NCI-H226 (cell line): Measurements from ENCODE around the gene ID3.

Source experiments
- DNase-seq: peaks from one replicate; pipeline ENCODE4 v3.0.0-alpha.2; 2015

ID3 gene

DNA sequence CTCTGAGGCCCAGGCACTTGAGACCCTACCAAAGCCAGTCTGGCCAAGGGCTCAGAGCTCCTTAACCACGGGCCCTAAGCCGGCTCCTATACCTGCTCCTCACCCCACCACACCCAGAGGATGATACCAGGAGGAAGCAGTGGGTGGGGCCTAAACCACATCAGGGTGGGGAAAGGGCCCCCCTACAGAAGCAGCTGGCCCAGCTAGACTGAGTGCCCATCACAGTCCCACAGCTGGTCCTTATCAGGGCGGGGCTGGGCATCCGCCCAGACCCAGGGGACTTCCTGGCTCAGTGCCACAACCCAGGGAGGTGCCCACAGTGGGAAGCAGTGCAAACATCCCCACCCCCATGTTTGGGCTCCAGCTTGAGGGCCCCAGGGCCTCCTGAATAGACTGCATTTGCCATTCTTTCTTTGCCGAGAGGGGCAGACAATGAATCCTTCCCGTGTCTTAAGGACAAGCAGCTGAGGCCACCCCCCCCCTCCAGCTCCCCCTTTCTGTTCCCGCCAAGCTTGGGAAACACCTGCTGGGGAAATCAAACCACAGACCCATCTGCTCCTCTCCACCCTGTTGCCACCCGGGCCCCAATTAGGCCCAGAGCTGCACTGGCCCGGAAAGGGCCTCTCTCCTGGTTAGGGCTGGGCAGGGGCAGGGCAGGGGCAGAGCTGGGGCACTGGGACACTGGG lies 34.4 kb downstream of the ID3 start:
- DNase-seq = no peak

DNA sequence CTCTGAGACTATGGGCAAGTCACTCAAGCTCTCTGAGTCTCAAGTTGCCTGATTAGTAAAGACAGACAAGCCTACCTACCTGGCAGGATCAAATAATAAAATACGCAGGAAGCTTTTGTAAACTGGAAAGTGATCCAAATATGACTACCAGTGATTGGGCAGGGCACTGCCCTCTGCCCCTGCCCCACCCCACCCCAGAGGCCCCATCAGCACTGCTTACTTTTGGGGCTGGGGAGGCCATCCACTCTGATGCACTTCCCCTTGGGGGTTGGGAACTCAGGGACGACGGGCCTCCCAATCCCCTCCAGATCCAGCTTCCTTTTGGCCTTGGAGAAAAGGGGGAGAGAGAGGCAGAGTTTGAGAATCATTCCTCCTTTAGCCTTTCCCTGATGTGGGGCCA lies 35.1 kb downstream of the ID3 start:
- no peak for DNase-seq

DNA sequence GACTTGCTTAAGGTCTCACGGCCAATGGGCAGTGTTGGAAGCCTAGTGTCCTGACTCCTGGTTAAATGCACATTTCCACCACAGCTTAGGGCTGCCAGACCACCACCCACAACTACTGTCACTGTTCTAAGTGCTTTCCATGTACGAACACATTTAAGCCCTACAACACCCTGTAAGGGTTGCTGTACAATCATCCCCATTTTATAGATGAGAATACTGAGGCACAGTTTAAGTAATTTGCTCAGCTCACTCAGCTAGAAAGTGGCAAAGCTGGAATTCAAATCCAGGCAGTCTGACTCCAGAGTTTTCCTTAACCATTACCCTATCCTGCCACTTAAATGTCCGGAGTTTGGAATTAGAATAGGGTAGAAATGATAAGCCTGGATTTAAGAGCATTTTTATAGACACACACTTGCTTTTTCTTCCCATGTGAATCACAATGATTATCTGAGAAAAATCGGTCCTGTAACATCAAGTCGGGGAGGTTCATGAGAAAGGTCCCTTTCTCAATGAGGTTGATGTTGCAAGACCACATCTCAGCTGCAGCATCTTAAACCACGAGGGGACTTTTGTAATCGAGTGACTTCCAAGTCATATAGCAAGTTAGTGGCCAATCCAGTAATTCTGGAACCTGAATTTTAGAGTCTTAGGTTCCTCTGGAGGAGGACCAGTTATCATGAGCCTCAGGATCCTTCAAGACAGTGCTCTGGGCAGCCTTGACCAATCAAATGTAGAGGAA lies 36.9 kb downstream of the ID3 start:
- DNase-seq = no peak

DNA sequence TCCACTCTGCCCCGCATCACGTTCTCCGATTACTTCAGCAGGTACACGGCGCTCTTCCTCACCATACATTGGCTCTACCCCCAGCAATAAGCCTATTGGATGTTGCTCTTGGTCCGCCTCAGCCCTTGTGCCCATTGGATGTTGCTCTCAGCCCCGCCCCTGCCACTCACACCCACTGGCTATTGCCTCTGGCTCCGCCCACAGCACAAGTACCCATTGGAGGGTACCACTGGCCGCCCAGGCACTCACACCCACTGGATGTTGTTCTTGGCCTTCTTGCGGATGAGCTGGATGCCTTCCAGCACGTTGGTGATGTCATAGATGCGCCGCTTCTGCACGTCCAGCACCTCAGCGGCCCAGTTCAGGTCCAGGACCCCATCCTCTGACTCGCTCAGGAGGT lies 37.7 kb downstream of the ID3 start:
- DNase-seq = no peak

GRCh38 chr1:23517581-23517980 lies 41.7 kb downstream of the ID3 start:
- DNase-seq = no peak

GRCh38 chr1:23515905-23516304 lies 43.4 kb downstream of the ID3 start:
- no peak for DNase-seq

DNA sequence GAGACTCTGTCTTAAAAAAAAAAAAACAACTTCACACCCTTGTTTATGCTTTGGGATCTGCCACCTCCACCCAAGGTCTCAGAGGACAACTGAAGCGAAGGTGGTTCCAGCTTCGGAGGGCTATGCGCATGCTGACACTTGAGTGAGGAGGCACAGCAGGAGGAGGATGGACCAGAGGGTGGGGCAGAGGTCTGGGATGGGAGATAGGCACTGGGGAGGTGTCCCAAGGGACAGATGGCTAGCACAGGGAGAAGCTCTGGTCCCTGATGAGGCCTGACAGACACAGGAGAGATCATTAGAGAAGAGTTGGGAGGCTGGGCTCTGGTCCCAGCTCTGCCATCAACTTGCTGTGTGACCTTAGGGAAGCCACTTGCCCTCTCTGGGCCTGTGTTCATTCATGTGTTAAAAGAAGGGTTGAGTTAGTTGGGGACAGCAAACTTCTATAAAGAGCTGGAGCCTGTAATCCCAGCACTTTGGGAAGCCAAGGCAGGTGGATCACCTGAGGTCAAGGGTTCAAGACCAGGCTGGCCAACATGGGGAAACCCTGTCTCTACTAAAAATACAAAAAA lies 45.1 kb downstream of the ID3 start:
- DNase-seq = no peak

- DNase-seq = no peak
These were observed 49.4 kb downstream of the ID3 start for GRCh38 chr1:23509896-23510295.
